Measurements from ENCODE around the gene CMIP. TPM values are rescaled to one million over a fixed set of nuclear protein-coding genes. Genes with fewer than 3 reads are reported as not detected.

Gene CMIP
- total RNA-seq, 3 donors from 2014 or later: 14.9 to 23.9 (median 17.6) TPM

DNA sequence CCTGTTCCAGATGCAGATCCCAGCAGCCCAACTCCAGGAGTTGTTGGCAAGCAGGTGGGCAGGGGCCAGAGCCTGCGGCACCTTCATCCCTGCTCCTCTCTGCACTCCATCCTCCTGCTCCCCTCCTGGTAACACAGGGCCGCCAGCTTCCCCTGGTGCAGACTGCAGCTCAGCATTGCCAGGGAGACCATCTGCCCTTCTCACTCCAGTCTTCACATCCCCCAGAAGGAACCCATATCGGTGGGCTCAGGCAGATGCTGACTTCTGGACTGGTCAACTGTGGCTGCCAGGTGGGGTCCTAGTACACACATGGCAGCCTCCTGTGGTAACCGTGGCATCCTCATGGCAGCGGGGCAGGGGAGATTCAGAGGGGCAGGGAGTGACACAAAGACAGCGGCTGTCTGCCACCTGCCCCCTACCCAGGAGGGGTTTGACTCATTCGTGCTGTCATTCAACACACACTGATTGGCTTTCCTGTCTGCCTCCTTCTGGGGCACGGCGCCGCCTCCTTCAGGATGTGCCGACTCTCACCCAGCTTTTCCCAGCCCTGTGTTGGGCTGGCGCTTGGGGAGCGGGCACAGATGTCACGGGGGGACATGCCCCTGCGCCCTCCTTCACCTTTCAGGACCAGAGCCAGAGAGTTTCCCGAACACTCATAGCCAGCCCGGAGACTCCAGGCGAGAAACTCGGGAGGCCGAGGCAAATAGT is 120.9 kb downstream of the CMIP start:
- no peak overlapping the region for H3K4me3 ChIP-seq
- TF ChIP-seq POLR2AphosphoS5 (IDR thresholded peaks at IDR 0.05): no peak
- no peak for TF ChIP-seq POLR2A (IDR thresholded peaks at IDR 0.05)
- TF ChIP-seq, protein P1, sequence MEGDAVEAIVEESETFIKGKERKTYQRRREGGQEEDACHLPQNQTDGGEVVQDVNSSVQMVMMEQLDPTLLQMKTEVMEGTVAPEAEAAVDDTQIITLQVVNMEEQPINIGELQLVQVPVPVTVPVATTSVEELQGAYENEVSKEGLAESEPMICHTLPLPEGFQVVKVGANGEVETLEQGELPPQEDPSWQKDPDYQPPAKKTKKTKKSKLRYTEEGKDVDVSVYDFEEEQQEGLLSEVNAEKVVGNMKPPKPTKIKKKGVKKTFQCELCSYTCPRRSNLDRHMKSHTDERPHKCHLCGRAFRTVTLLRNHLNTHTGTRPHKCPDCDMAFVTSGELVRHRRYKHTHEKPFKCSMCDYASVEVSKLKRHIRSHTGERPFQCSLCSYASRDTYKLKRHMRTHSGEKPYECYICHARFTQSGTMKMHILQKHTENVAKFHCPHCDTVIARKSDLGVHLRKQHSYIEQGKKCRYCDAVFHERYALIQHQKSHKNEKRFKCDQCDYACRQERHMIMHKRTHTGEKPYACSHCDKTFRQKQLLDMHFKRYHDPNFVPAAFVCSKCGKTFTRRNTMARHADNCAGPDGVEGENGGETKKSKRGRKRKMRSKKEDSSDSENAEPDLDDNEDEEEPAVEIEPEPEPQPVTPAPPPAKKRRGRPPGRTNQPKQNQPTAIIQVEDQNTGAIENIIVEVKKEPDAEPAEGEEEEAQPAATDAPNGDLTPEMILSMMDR (IDR thresholded peaks at IDR 0.05): no peak
- H3K4me1 ChIP-seq: peaks cover 0 to 27% of the 10 kb centered on the region in 2 donors
- H3K36me3 ChIP-seq: no peaks in the 10 kb centered on the region
- intact Hi-C loops (cut with DNase I; ENCODE audit: low total_unique reads): no loop called here
- H3K9me3 ChIP-seq: no peaks in the 10 kb centered on the region
- DNase-seq (ENCODE audit: low spot score in 2 of 2): no peak
- peak overlapping the region in 1 of 2 donors; percentile 1 for H3K27ac ChIP-seq
- no peaks in the 10 kb centered on the region for H3K27me3 ChIP-seq

DNA sequence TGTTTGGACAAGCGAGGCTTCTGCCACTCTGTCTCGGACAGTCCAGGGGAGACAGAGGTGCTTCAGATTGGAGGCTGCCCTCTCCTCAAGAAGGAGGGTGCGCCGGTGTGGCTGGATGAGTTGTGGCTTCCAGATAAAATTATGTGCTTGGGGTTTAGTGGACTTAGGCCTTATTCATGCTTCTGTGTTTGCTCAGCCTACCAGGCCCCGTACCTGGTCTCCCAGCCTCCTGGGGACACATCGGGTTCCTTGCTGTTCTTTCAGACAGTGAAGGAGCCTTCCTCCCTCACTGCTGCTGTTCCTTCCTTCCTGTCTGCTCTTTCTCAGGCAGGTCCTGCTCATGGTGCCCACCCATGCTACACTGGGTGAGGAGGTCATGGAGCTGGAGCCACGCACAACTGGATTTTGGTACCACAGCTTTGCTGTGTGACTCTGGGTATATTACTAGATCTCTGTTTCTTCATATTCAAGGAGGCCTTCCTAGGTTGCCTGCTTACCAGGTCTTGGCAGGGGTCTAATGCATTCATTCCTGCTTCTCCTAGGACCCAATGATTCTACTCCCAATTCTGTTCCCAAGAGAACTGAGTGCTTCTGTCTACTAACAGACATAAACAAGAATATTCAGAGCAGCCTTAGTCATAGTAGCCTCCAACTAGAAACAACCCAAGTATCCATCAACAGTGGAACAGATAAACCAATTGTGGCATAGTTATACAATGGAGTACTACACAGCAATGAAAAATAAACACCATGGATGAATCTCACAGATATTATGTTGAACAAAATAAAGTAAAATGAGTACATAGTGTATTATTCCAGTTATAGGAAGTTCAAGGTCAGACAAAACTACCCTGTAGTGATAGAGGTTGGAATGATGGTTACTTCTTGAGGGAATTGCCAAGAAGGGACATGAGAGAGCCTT is 121.7 kb downstream of the CMIP start:
- H3K4me3 ChIP-seq: no peak overlapping the region
- DNase-seq (ENCODE audit: low spot score in 2 of 2): no peak
- no peaks in the 10 kb centered on the region for H3K36me3 ChIP-seq
- H3K27ac ChIP-seq: no peak overlapping the region
- TF ChIP-seq, protein P1 (IDR thresholded peaks at IDR 0.05): no peak
- TF ChIP-seq POLR2A (IDR thresholded peaks at IDR 0.05) (no peak), POLR2AphosphoS5 (IDR thresholded peaks at IDR 0.05) (no peak)
- no peaks in the 10 kb centered on the region for H3K27me3 ChIP-seq
- H3K4me1 ChIP-seq: peaks cover 0 to 27% of the 10 kb centered on the region in 2 donors
- H3K9me3 ChIP-seq: no peaks in the 10 kb centered on the region
- intact Hi-C loops (cut with DNase I; ENCODE audit: low total_unique reads): no loop called here

DNA sequence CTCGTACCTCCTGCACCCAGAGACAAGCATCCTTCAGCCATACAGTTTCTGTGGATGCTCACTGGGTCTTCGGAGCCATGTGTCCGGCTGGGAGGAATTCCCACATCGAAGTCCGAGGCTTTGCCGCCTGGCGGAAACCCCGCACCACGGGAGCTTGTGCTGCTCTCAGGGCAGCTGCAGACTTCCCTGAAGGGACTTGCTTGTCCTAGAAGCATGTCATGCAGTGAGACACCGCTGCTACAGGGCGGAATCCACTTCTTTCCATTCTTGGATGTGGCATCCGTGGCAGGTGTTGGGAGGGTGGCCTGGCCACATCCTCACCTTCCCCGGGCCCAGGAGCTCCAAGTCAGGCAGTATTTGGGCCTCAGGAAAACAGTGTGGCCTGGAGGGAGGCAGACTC is 122.5 kb downstream of the CMIP start:
- peaks cover 0 to 27% of the 10 kb centered on the region in 2 donors for H3K4me1 ChIP-seq

DNA sequence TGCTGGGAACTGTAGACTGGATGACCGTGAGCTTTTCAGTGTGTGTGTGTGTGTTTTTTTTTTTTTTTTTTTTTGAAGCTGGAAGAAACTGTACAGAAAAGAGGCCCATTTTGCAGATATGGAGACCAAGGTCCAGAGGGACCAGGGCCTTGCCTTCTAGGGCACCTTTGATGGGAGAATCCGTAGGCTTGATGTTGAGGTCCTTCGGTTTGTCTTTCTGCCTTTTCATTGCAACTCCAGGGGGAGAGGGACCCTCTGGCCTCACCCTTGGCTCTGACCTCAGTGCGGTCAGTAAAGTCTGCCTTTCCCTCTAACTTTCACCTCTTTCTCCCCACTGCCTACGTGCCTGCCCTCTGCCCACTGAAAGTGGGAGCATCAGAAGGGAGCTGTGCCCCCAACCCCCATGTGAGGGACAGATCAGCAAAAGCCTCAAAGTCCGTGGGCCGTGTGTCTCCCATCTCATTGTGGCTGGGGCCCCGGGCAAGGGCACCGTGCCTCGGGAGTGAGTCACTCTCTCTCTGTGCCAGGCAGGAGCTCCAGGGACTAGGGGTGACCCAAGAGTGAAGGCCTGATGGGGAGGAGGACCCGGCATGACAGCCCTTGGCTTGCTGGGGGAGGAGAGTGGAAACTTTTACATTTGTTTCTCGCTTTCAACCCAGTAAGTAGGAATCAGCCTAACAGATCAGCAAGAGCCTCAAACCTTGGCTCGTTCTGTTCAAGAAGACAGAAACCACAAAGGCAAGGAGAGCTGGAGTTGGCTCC is 123.6 kb downstream of the CMIP start:
- H3K36me3 ChIP-seq: no peaks in the 10 kb centered on the region
- H3K27me3 ChIP-seq: no peaks in the 10 kb centered on the region
- H3K9me3 ChIP-seq: no peaks in the 10 kb centered on the region
- no peak overlapping the region for H3K4me3 ChIP-seq
- peak; percentile 75 to 87 for DNase-seq (ENCODE audit: low spot score in 2 of 2)
- intact Hi-C loops (cut with DNase I; ENCODE audit: low total_unique reads): no loop called here
- TF ChIP-seq POLR2AphosphoS5 (IDR thresholded peaks at IDR 0.05) (peak in 1 of 3 donors; percentile 67), POLR2A (IDR thresholded peaks at IDR 0.05) (no peak)
- TF ChIP-seq, protein P1 (IDR thresholded peaks at IDR 0.05): no peak
- H3K4me1 ChIP-seq: peaks cover 0 to 27% of the 10 kb centered on the region in 2 donors
- H3K27ac ChIP-seq: peak overlapping the region; percentile 65 to 80

More for the DNA sequence above, 122.5 kb downstream of the CMIP start:
- no peak for DNase-seq (ENCODE audit: low spot score in 2 of 2)
- H3K27me3 ChIP-seq: no peaks in the 10 kb centered on the region
- H3K27ac ChIP-seq: no peak overlapping the region
- H3K36me3 ChIP-seq: no peaks in the 10 kb centered on the region
- no peaks in the 10 kb centered on the region for H3K9me3 ChIP-seq
- no peak overlapping the region for H3K4me3 ChIP-seq
- TF ChIP-seq POLR2AphosphoS5 (IDR thresholded peaks at IDR 0.05): no peak
- TF ChIP-seq POLR2A (IDR thresholded peaks at IDR 0.05): no peak
- intact Hi-C loops (cut with DNase I; ENCODE audit: low total_unique reads): no loop called here

DNA sequence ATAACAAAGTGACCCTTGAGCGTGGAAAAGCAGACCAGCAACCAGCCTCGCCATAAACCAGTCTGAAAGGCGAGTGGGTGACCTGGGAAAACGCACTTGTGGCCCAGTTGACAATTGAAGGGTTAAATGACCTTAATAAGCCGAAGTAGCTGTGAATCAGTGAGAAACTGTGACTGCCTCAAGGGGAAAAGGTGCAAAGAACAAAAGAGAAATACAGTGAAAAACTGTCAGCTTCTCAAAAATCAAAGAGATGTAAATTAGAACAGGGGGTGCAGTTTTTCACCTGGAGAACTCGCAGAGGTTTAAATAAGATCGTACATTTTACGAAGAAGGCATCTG is 124.1 kb downstream of the CMIP start:
- H3K4me1 ChIP-seq: peaks cover 0 to 27% of the 10 kb centered on the region in 2 donors
- H3K36me3 ChIP-seq: no peaks in the 10 kb centered on the region
- peak overlapping the region; percentile 65 to 80 for H3K27ac ChIP-seq
- no peaks in the 10 kb centered on the region for H3K9me3 ChIP-seq
- no peak overlapping the region for H3K4me3 ChIP-seq
- TF ChIP-seq POLR2AphosphoS5 (IDR thresholded peaks at IDR 0.05) (no peak), POLR2A (IDR thresholded peaks at IDR 0.05) (no peak)
- TF ChIP-seq, protein P1 (IDR thresholded peaks at IDR 0.05): no peak
- no peak for DNase-seq (ENCODE audit: low spot score in 2 of 2)
- intact Hi-C loops (cut with DNase I; ENCODE audit: low total_unique reads): no loop called here
- H3K27me3 ChIP-seq: no peaks in the 10 kb centered on the region
